GM12801 (cell line): Measurements from ENCODE around the gene FARP2.

Source experiments
- CTCF ChIP-seq: IDR thresholded peaks from one replicate; pipeline ENCODE4 v1.5.1; 2011; ENCODE audit warnings: control low read depth; ENCODE audit not compliant: insufficient read length; ENCODE audit errors: extremely low read depth

FARP2 gene

GRCh38 chr2:241358470-241358869 lies 2.4 kb downstream of the FARP2 start:
- TF ChIP-seq CTCF, result no peak

- TF ChIP-seq CTCF, result no peak
These were observed 3.5 kb downstream of the FARP2 start for GRCh38 chr2:241359481-241360045.

- no peak for TF ChIP-seq CTCF
These were observed 7.3 kb downstream of the FARP2 start for GRCh38 chr2:241363426-241363825.

- no peak for TF ChIP-seq CTCF
These were observed 8.7 kb downstream of the FARP2 start for GRCh38 chr2:241364781-241365180.

- TF ChIP-seq CTCF, result no peak
These were observed 10.6 kb downstream of the FARP2 start for GRCh38 chr2:241366678-241367077.

GRCh38 chr2:241368643-241369042 lies 12.6 kb downstream of the FARP2 start:
- TF ChIP-seq CTCF, result no peak

- TF ChIP-seq CTCF, result no peak
These were observed 16.4 kb downstream of the FARP2 start for GRCh38 chr2:241372361-241372992.
